Bone marrow (tissue), 2 donors: ENCODE measurements around the gene FOXO1.

Experiments used
- DNase-seq, 2 donors: peaks; one replicate each; lab custom pipeline; 2025; lab: John Stamatoyannopoulos, UW

FOXO1 gene

GRCh38 chr13:40576369-40576768 lies 90.1 kb downstream of the FOXO1 start:
- DNase-seq: no peak

DNA sequence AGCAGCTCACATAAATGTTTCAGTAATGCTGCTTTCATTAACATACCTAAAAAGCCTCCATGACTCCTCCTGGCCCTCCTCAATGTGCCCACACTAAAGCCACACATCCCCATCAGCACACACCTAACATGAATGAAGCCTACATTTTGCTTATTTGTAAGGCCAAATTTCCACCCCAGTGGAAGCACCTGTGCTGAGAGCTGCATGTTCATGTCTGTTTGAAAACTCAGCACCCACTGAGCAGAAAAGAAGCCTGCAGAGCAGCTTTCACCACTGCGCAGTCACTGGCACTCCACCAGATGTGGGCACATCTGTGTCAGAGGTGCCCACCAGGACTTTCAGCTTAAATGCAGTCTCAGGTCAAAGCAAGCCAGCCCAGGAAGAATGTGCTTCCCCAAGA lies 93.5 kb downstream of the FOXO1 start:
- no peak for DNase-seq

- DNase-seq: no peak
Observed at GRCh38 chr13:40571338-40571963, 95.0 kb downstream of the FOXO1 start.

DNA sequence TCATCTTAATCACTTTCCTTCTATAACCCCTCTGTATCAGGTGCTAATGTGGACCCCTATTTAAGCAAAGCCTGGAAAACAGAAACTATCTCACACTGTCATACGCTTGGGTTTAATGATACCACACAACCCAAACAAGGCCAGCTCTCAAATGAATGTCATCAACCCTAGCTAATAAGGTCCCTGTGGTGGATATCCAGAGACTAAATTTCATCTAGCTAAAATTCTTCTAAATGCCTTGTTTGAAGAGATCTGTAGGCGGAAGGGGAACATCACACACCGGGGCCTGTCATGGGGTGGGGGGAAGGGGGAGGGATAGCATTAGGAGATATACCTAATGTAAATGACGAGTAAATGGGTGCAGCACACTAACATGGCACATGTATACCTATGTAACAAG lies 95.5 kb downstream of the FOXO1 start:
- DNase-seq: no peak

GRCh38 chr13:40569024-40569350 lies 97.5 kb downstream of the FOXO1 start:
- no peak for DNase-seq

- no peak for DNase-seq
Observed at GRCh38 chr13:40568246-40569023, 98.0 kb downstream of the FOXO1 start.

DNA sequence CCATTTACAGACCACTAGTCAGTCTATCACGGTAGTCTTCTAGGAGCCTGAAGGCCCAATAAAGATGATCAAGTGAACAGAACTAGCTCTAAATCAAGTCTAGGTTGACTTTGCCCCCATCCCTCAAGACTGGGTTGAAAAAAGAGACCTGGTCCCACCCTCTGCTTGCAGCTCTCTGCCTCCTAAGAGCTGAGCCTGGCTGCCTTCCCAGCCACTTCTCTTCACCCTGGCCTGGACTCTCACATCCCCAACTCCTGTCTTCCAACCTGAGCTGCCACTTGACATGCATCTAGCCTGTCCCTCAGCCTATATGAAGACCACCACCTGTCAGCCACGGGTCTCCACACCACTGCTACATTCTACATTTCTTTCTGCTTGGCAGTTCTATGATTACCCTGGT lies 99.6 kb downstream of the FOXO1 start:
- no peak for DNase-seq

GRCh38 chr13:40565282-40566148 lies 100.9 kb downstream of the FOXO1 start:
- DNase-seq: no peak

- no peak for DNase-seq
Observed at GRCh38 chr13:40564342-40565001, 102.0 kb downstream of the FOXO1 start.

- no peak for DNase-seq
Observed at GRCh38 chr13:40563350-40564125, 102.9 kb downstream of the FOXO1 start.

GRCh38 chr13:40562975-40563349 lies 103.5 kb downstream of the FOXO1 start:
- DNase-seq: no peak

GRCh38 chr13:40559915-40560314 lies 106.5 kb downstream of the FOXO1 start:
- no peak for DNase-seq

DNA sequence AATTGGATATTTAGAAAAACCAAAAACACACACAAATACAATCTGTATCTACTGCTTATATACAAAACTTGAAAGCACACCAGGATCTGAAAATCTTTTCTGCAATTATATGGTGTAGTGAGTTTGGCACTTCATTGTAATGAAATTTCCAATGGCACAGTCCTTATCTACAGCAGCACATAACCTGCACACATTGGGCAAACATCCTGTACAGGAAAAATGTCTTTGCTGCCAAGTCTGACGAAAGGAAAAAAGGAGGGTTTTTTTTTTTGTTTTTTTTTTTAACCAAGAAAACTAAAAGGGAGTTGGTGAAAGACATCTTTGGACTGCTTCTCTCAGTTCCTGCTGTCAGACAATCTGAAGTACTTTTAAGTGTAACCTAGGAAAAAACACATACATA lies 107.8 kb downstream of the FOXO1 start:
- peak in 1 of 2 donors; percentile 36 for DNase-seq

GRCh38 chr13:40556453-40556852 lies 110.0 kb downstream of the FOXO1 start:
- no peak for DNase-seq

DNA sequence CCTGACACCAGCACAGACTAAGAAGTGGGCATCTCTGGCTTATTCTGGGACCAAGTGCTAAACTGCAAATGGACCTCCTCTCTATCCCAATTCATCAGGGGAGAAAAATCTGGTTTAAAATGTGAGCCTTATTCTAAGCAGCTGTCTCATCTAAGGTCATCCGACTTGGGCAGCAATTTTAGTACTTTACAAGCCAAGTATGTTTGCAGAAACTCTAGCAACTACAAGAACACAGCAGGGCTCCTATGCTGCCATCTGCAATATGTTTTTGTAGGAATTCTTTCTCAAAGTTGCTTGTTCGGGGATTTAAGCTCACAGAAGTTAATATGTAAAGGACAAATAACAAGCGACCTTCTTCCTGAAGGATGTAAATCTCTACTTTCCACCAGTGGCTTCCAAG lies 113.1 kb downstream of the FOXO1 start:
- DNase-seq: no peak

DNA sequence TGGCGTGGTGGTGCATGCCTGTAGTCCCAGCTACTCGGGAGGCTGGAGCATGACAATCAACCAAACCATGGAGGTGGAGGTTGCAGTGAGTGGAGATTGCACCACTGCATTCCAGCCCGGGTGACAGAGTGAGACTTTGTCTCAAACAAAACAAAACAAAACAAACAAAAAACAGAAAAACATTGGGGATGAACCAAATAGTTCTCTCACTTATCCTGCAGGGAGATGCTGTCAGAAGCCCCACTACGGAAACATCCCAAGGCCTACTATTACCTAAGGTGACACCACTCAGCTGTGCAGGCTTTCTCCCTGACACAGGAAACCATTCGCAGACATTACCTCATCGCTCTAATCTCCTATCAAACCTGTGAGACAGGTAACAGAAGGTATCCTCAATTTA lies 113.5 kb downstream of the FOXO1 start:
- DNase-seq: no peak

DNA sequence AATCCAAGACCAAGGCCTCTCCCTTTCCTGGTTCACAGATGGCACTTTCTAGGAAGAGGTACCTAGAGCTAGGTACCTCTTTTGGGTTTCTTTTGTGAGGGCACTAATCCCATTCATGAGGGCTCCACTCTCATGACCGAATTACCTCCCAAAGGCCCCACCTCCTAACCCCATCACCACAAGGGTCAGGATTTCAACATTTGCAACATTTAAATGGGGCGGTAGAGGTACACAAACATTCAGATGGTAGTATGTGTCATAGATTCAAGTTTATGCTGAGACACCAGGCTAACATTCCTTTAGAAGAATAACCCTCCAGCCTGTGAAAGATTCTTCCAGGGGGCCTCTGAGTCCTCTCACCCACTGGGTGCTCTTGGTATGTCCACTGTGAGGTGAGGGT lies 116.3 kb downstream of the FOXO1 start:
- no peak for DNase-seq

GRCh38 chr13:40549500-40550094 lies 116.8 kb downstream of the FOXO1 start:
- no peak for DNase-seq

- DNase-seq: no peak
Observed at GRCh38 chr13:40547591-40548315, 118.7 kb downstream of the FOXO1 start.

DNA sequence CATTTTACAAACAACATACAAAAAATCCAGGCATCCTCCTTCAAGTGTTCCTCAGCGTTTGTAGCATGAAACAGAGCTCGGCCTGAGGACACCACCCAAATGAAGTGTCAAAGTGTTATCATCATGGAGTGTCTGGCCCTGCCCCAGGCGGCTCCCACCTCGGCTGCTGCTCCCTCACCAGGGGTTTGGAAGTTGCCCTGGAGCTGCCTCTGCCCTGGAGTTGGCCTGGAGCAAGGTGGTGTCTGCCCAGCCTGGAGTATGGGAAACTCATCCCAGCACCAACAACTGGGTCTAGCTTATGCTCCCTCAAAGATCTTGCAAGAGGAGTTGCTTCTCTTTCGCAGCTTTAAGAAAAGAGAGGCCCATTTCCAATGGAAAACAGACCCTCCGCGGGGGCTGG lies 120.4 kb downstream of the FOXO1 start:
- DNase-seq: no peak
